CD1c-positive myeloid dendritic cell (primary cell): ENCODE measurements around the gene NFATC1.

ENCODE experiments used
- DNase-seq: peaks from one replicate; pipeline ENCODE4 v3.0.0-alpha.2; 2016; ENCODE audit errors: extremely low spot score

NFATC1 gene

DNA sequence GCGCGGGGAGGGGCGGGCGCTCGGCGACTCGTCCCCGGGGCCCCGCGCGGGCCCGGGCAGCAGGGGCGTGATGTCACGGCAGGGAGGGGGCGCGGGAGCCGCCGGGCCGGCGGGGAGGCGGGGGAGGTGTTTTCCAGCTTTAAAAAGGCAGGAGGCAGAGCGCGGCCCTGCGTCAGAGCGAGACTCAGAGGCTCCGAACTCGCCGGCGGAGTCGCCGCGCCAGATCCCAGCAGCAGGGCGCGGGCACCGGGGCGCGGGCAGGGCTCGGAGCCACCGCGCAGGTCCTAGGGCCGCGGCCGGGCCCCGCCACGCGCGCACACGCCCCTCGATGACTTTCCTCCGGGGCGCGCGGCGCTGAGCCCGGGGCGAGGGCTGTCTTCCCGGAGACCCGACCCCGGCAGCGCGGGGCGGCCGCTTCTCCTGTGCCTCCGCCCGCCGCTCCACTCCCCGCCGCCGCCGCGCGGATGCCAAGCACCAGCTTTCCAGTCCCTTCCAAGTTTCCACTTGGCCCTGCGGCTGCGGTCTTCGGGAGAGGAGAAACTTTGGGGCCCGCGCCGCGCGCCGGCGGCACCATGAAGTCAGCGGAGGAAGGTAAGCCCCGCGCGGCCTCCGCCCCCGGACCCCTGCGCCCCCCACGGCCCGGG lies at the start of gene NFATC1:
Gene NFATC1, plus strand, starts transcription at position 170 of the 644 bp plus-strand sequence. Its CDS starts 295 bp downstream, at position 465.
- DNase-seq, result peak; percentile 71

DNA sequence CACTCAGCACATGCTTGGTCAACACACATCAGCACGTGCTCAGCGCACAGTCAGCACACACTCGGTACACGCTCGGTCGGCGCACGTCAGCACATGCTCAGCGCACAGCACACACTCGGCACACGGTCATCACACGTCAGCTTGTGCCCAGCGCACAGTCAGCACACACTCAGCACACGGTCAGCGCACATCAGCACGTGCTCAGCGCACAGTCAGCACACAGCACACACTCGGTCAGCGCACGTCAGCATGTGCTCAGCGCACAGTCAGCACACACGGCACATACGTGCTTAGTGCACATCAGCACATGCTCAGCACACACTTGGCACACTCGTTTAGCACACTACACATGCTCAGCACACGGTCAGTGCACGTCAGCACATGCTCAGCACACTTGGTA lies 49.7 kb upstream of the NFATC1 start:
- DNase-seq, result no peak

DNA sequence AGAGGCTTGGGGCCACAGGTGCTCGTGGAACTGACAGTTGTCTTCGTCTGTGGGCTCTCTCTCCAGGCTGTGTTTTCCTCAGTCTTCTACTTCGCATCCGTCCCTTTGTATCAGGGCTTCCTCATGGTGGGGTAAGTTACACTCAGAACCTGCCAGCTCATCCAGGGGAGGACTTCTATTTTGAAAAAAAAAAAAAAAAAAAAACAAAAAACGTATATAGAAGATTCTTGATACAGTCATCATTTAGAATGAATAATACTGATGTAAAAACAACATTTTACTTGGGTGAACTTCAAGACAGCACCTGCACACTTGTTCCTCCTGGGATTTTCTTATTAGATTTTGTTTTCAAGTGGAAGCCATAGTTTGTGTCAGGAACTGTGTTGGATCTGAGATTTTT lies 47.7 kb upstream of the NFATC1 start:
- DNase-seq, result no peak

DNA sequence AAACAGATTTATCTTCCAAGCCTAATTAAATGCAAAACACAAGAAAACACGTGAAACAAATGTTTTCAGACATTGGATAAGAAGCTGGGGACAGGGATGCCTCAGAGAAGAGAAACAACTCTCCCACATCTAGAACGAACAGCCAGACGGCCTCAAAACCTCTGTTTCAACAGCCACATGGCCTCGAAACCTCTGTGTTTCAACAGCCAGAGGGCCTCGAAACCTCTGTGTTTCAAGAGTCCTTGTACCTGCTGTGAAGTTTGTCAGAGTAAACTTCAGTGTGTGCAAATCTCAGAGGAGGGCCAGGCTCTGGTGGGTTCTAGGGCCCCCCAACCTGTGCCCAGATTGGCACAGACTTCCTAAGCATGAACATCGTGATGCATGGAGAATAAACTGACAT lies 43.3 kb upstream of the NFATC1 start:
- no peak for DNase-seq

DNA sequence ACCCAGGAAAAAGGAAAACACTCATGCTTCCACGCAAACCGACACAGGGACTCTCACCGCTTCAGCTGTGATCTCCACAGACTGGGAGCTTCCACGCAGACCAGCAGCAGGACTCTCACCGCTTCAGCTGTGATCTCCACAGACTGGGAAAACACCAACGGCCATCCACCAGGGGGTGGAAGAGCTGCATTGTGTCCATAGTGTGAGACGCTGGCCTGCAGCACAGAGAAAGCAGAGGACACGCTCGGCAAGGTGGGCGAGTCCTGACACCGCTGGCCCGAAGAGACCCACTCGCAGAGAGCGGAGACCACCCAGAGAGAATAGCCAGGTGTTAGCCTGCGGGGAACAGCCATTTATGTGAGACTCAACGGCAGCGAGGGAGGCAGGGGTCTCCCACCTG lies 42.5 kb upstream of the NFATC1 start:
- DNase-seq, result no peak

DNA sequence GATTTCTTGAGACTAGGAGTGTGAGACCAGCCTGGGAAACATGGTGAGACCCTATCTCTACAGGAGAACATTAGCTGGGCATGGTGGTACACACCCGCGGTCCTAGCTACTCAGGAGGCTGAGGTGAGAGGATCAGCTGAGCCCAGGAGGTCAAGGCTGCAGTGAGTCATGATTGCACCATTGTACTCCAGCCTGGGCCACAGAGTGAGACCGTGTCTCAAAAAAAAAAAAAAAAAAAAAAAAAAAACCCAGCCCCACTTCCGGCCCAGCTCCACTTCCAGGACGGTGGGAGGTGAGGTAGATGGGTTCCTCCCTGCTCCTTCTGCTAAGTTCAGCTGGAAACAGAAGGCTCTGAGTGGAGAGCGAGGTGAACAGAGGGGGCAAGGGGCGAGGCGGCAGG lies 41.4 kb upstream of the NFATC1 start:
- no peak for DNase-seq

DNA sequence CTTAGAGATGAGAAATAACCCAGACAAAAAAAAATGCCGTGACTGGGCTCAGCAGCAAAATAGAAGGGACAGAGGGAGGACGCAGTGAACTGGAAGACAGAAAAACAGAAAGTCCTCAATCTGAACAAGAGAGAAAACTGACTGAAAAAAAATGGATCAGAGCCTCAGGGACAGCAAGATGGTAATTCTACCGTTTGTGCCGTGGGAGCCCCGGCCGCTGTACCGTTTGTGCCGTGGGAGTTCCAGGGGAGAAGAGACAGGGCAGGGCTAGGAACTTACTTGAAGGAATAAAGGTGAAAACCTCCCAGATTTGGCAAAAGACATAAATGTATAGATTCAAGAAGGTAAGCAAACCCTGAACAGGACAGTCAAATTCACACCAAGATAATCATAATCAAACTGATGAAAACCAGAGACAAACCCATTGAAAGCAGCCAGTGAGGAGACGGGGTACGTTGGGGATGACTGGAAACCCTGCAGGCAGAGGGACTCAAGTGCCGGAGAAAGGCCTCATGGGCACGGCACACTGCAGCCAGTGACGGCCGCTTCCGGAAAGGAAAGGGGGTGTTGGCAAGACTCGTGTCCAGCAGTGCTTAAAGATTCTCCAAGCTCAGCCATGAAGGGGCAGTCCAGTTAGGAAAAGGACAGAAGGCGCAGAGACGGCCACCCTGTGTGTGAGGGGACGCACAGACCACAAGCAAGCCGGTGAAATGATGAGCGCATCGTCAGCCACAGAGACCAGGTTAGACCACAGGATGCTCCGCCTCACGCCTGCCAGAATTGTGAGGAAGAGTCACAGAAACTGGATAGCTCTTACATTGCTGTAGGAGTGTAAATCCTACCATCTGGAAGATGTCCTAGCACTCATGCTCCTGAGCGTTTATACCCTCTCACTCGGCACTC lies 40.0 kb upstream of the NFATC1 start:
- DNase-seq, result no peak

DNA sequence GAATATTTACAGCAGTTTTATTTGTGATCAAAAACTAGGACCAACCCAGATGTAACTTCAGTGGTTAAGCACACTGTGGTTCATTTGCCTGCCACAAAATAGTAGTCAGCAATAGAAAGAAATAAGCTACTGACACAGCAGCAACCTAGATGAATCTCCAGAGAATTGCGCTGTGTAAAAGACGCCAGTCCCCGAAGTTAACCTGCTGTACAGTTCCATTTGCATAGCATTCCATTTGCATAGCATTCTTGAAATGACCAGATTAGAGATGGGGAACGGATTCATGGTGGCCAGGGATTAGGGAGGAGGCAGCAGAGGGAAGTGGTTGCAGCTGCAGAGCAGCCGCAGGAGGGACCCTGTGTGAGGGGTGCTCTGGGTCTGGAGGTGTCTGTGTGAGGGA lies 39.3 kb upstream of the NFATC1 start:
- DNase-seq, result no peak

DNA sequence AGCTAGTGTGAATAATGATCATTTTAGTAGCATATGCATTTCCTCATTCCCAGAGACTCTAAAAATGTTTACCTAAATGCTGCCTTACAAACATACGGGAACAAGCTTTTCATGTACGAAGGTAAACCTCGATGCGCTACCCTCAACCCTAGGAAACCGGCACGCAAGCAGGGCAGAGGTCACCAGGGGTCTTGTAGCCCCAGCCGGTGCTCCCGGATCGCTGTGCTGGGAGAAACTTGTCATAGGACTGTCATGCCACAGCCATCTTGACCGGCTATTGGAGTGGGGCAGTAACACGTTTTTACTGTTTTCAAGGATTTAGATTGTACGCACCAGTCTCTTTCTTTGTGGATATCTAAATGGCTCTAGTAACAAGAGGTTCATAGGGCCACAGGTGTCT lies 34.8 kb upstream of the NFATC1 start:
- DNase-seq, result no peak

DNA sequence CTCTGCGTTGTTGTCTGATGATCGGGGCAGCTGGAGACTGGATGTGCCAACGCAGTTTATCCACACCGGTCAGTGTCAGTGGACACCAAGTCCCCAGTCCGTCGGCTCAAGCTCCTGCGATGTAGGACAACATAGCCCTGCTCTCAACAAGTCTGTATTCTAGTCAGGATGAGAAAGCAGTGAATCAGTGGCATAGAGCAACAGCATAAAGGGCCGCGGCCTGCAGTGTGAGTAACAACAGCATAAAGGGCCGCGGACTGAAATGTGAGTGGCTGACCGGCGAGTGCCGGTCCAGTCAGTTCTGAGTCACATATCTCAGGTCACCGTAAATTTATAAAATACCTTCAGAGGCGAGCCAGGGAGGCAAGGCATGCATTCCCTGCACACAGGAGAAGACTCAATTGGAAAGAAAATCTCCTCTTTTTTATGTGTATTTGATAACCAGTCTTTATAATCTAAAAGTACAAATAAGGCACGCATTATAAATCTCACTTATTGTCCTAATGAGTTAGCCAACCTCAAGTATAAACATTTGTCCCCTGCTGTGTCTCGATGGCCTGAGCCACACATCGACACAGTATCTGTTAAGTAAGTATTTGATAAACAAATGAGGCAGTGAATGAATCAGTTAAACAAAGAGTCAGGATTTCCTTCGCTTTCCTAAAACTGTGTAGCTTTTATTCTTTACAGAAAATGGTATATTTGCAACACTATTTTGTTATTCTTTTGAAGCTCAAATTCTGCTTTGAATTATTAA lies 33.8 kb upstream of the NFATC1 start:
- DNase-seq, result no peak

DNA sequence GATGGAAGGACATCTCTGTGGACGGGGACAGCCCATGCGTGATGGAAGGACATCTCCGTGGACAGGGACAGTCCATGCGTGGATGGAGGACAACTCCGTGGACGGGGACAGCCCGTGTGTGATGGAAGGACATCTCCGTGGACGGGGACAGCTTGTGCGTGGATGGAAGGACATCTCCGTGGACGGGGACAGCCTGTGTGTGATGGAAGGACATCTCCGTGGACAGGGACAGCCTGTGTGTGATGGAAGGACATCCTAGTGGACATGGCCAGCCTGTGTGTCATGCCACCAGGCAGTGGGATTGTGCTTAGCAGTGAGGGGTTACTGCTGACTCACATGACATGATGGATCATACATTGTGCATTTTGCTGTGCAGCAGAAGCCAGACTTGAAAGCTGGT lies 30.0 kb upstream of the NFATC1 start:
- no peak for DNase-seq

DNA sequence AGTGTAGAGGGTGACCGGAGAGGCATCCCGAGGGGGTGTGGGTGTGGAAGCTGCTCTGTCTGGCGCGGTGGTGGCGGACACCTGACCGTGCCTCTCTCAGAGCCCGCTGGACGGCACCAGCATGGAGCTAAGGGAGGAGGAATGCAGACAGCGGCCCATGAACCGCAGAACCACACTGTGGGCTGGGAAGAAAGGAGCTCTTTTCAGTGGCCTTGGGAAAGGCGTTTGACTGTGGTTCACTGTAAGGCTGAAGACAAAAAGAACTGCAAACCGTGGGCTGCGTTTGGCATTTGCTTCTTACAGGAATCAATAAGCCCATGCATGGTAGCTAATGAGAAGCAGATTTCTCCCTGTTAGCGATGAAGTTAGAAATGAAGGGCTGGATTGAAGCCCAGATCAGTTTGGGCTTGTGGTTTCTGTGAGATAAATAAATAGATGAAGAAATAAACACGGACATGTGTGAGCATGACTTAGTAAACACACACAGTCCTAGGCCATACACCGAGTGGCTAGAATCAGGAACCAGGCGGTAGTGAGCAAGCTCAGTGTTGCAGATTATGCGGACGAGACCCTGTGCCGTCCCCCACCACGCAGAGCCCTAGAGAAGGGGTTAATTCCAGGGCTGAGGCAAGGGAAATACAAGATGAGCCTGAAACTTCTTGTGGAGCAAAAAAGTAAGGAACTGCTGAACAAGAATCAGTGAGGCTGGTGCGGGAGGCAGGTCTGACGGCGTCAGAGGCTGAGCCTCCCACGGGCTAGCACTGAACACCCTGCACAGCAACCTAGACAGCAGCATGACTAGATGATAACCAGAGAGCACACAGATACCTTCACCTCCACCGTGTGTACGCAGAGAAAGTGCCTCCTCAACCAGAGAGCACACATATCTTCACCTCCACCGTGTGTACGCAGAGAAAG lies 29.3 kb upstream of the NFATC1 start:
- no peak for DNase-seq

DNA sequence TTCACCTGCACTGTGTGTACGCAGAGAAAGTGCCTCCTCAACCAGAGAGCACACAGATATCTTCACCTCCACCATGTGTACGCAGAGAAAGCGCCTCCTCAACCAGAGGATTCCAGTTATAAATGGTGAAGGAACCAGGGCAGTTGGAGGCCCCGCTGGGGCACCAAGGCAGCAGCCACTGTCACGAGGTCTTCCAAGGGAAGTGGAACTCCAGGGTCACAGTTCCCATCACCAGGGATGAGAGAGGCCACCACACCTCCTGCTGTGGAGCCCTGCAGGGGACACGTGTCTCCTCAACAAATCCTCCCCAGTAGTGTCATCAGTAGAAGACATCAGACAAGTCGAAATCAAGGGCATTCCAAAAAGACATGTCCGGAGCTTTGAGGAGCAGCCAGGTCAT lies 28.2 kb upstream of the NFATC1 start:
- no peak for DNase-seq

DNA sequence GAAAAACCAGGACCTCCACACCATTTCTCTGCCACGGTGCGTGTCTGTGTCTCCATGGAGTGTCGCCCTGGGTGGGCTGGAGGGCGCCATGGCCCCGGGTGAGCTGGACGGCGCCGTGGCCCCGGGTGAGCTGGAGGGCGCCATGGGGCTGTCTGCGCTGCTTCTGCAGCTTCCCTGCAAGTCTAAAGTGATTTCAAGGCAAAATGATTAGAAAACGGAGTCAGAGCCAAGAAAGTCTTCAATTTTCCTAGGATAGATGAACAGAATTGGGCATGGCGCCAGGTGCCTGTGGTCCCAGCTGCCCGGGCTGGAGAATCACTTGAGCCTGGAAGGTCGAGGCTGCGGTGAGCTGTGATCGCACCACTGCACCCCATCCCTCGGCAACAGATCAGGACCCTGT lies 27.7 kb upstream of the NFATC1 start:
- no peak for DNase-seq

DNA sequence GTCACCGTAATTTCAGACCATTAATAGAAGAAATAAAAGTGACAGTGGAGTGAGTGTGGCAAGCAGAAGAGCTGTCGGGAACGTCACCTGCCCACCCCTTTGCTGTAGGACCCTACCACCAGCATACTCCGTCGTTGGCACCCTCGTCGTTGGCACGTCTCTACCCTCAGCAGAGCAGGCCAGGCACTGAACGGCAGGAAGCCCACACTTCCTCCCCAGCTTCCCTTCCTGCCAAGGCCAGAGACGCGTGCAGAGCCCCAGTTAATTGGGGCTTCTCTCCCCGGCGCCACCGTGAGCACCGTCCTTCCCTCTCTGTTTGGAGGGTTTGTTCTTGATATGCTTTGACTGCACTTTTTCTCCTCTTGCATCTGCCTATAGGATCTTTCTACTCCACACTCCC lies 27.0 kb upstream of the NFATC1 start:
- DNase-seq, result no peak

DNA sequence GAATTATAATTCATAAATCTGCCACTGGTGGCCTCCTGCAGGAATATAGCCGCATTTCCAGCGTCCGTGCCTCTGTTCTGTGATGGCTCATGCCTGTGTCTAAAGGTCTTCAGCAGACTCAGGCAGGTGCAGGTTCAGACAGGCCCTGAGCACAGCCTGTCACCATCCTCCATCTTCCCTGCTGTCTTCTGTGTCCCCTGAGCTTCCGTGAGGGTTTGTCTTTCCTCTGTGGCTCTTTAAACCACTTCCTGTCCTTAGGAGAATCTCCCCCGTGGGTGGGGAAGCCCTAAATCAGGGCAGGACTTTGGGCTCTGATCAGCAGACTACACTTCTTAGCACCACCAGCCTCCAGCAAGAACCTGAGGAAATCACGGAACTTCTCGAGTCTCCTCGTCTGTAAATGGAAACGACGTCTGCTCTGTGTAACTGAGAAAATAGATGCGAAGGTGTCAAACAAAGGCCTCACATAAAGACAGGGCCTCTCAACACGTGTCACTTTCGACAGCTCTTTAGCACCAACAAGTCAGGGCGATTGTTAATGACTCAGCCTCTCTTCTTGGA lies 24.1 kb upstream of the NFATC1 start:
- no peak for DNase-seq

DNA sequence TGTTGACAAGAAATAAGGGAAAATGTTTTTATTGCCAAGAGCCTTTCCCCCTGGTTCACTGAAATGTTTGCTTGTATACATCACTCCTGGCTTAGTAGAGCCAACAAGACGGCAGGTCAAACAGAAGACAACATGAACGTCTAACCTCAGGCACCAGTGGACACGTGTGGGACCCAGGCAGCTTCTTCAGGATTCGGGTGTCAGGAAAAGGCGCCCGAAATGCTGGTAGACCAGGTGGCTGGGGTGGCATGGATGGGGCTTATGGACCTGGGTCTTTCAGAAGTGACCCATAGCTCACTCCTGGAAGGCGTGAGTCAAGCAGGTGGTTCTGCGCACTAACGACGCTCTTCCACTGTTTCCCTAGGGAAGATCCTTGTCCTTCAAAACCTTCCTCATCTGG lies 23.3 kb upstream of the NFATC1 start:
- no peak for DNase-seq

DNA sequence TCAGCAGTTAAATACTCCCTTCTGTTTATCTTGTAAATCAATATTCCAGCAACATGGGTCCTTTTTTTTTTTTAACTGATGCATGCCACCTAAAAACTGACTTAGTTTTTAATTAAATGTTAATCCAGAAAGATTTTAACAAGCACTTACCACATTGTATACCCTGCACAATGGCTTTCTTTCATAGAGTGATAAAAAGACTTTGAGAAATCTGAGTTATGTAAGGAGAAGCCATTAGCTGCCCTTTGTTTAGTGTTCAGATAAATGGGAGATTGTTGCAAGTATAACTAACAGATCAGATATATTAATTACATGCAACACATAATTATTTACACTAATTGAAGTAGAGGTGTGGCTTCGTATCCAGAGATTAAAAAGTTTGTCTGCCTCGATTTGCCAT lies 22.7 kb upstream of the NFATC1 start:
- DNase-seq, result no peak

DNA sequence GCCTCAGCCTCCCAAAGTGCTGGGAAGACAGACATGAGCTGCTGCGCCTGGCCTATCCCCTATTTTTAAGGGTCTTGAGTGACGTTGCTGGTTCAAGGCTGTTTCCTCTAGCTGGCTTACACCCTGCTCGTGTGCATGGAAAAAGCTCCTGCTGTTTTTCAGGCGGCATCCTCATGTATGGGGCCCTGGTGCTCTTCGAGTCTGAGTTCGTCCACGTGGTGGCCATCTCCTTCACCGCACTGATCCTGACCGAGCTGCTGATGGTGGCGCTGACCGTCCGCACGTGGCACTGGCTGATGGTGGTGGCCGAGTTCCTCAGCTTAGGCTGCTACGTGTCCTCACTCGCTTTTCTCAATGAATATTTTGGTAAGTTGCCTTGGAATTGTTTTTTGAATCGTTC lies 22.0 kb upstream of the NFATC1 start:
- DNase-seq, result no peak

DNA sequence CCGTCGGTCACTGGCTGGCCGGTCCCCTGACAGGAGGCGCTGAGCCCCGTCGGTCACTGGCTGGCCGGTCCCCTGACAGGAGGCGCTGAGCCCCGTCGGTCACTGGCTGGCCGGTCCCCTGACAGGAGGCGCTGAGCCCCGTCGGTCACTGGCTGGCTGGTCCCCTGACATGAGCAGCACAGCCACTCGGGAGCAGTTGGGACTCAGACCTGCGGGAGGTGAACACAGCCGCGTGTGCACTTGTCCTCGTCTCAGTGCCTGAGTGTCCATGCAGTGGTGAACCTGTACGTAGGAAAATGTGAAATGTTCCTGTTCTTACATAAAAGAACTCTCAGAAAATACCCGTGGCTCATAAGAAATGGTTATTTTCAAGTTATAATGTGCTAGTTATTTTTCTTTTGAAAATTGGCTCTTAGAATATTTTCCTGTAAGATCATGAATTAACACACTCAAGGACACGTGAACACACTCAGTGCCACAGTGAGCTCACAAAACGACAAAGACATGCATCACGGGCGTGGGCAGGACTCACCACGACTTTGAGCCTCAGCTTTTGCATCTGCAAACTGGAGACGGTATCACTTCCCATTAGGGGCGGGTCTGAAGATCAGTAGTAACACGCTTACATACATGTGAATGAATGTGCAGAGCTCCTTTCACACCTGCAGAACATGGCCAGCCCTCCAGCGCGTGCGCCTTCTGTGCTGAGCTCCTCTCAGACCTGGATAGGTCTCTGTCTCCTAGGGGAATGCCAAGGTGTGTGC lies 21.1 kb upstream of the NFATC1 start:
- no peak for DNase-seq
